ENCODE data around the gene TNK1. TPM values are rescaled to one million over a fixed set of nuclear protein-coding genes. Genes with fewer than 3 reads are reported as not detected.

The TNK1 gene
- total RNA-seq, 2 experiments from 2014 or later = 6.8 to 6.9 TPM

- ChIA-PET CTCF (no interaction called here), POLR2A (no interaction called here)
- Mint-ChIP-seq H3K27me3 (peaks cover 36% of the 10 kb centered on the region), H3K36me3 (ENCODE audit: low read depth) (peaks cover 2% of the 10 kb centered on the region), H3K9me3 (peaks cover 4% of the 10 kb centered on the region), H3K27ac (no peak overlapping the region), H3K4me1 (ENCODE audit: low read depth) (peaks cover 5% of the 10 kb centered on the region), H3K4me3 (no peak overlapping the region)
- no peak for ATAC-seq
- intact Hi-C loops (cut with micrococcal nuclease) = no loop called here
- no peak for DNase-seq
- no peak for TF ChIP-seq CTCF (IDR thresholded peaks at IDR 0.05)
These were observed 1.8 kb upstream of the TNK1 start for GRCh38 chr17:7379134-7379533.

- H3K4me3 Mint-ChIP-seq = no peak overlapping the region
- ATAC-seq (no peak), DNase-seq (no peak)
- ChIA-PET CTCF (interaction anchor here (1.0 to 1.1 kb wide), 2 partner anchors 24 to 25 kb away, joined by 4 read pairs; partner anchors contain the start of gene TMEM95), POLR2A (interaction anchor here (0.7 to 1.5 kb wide), 4 partner anchors 9 to 57 kb away, joined by 3 to 6 read pairs (median 4); no protein-coding TSS in a partner anchor)
- H3K9me3 Mint-ChIP-seq = peaks cover 4% of the 10 kb centered on the region
- intact Hi-C loops (cut with micrococcal nuclease) = no loop called here
- peaks cover 2% of the 10 kb centered on the region for H3K36me3 Mint-ChIP-seq (ENCODE audit: low read depth)
- H3K4me1 Mint-ChIP-seq (ENCODE audit: low read depth) = peaks cover 9% of the 10 kb centered on the region
- no peak for TF ChIP-seq CTCF (IDR thresholded peaks at IDR 0.05)
- no peak overlapping the region for H3K27ac Mint-ChIP-seq
- peaks cover 36% of the 10 kb centered on the region for H3K27me3 Mint-ChIP-seq
These were observed 568 bp upstream of the TNK1 start for GRCh38 chr17:7380321-7380720.

DNA sequence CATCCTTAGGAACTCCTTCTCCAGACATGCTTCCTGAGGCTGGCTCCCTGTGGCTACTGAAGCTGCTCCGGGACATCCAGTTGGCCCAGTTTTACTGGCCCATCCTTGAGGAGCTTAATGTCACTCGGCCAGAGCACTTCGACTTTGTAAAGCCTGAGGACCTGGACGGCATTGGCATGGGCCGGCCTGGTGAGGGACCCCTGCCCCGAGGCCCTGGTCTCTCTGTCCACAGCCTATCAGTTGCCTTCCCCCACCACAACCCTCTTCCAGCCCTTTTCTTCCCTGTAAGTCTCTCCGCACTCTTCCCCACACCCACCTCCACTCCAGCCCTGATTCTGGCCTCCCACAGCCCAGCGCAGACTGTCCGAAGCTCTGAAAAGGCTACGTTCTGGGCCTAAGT lies 2.0 kb downstream of the TNK1 start:
- POLR2A ChIA-PET = interaction anchor here (0.6 to 2.6 kb wide), 6 partner anchors 9 to 102 kb away, joined by 3 to 11 read pairs (median 3); partner anchors contain the start of genes POLR2A and TMEM102
- CTCF ChIA-PET = interaction anchor here (0.8 to 2.2 kb wide), 5 partner anchors 10 to 57 kb away, joined by 3 to 8 read pairs (median 4); partner anchors contain the start of gene PLSCR3
- Mint-ChIP-seq H3K36me3 (ENCODE audit: low read depth) (peaks cover 2% of the 10 kb centered on the region), H3K4me3 (peak overlapping the region; percentile 31), H3K9me3 (peaks cover 4% of the 10 kb centered on the region), H3K4me1 (ENCODE audit: low read depth) (peaks cover 7% of the 10 kb centered on the region), H3K27me3 (peaks cover 32% of the 10 kb centered on the region), H3K27ac (no peak overlapping the region)
- ATAC-seq (no peak), DNase-seq (no peak)
- no peak for TF ChIP-seq CTCF (IDR thresholded peaks at IDR 0.05)
- intact Hi-C loops (cut with micrococcal nuclease) = no loop called here

- peak overlapping the region; percentile 76 for H3K4me3 Mint-ChIP-seq
- POLR2A ChIA-PET = interaction anchor here (0.5 to 2.6 kb wide), 12 partner anchors 9 to 178 kb away, joined by 3 to 11 read pairs (median 4); partner anchors contain the start of genes POLR2A, SENP3, TMEM102 and TMEM256
These were observed 2.5 kb downstream of the TNK1 start for GRCh38 chr17:7383371-7383741.

More at GRCh38 chr17:7383371-7383741, 2.5 kb downstream of the TNK1 start:
- H3K27me3 Mint-ChIP-seq = peaks cover 32% of the 10 kb centered on the region
- intact Hi-C loops (cut with micrococcal nuclease) = no loop called here
- no peak for DNase-seq
- H3K27ac Mint-ChIP-seq = no peak overlapping the region
- H3K4me1 Mint-ChIP-seq (ENCODE audit: low read depth) = peaks cover 7% of the 10 kb centered on the region
- H3K9me3 Mint-ChIP-seq = peaks cover 4% of the 10 kb centered on the region
- no peak for TF ChIP-seq CTCF (IDR thresholded peaks at IDR 0.05)
- no peak for ATAC-seq
- CTCF ChIA-PET = interaction anchor here (1.0 to 2.2 kb wide), 4 partner anchors 10 to 53 kb away, joined by 3 to 8 read pairs (median 5); partner anchors contain the start of genes PLSCR3 and TMEM95
- peaks cover 2% of the 10 kb centered on the region for H3K36me3 Mint-ChIP-seq (ENCODE audit: low read depth)

Data from activated CD8-positive, alpha-beta T cell treated with anti-CD3 and anti-CD28 coated beads for 36 hours (primary cell).